Mesendoderm (in vitro differentiated cells): ENCODE data around the gene NTRK3.

Experiments
- DNase-seq: peaks from one replicate; pipeline ENCODE4 v3.0.0; 2013
- H2AK5ac ChIP-seq: 2 replicates; pipeline ENCODE4 v1.6.1; 2013; ENCODE audit warnings: low read length, inconsistent platforms
- H2BK120ac ChIP-seq: 2 replicates; pipeline ENCODE4 v1.6.1; 2013; ENCODE audit warnings: low read depth, mild to moderate bottlenecking, low read length, moderate library complexity, mixed read lengths
- H2BK15ac ChIP-seq: replicated peaks from 2 replicates; pipeline ENCODE4 v1.6.1; 2013; ENCODE audit warnings: low read depth, mild to moderate bottlenecking, moderate library complexity
- H2BK5ac ChIP-seq: 2 replicates; pipeline ENCODE4 v1.6.1; 2013; ENCODE audit warnings: low read length, inconsistent platforms
- H3K18ac ChIP-seq: 2 replicates; pipeline ENCODE4 v1.6.1; 2013; ENCODE audit warnings: mild to moderate bottlenecking, low read length, mixed read lengths
- H3K23ac ChIP-seq: one replicate; pipeline ENCODE4 v1.6.1; 2013; ENCODE audit warnings: low read length
- H3K27ac ChIP-seq: 2 replicates; pipeline ENCODE4 v1.5.1; 2013; ENCODE audit warnings: low read depth, mild to moderate bottlenecking, inconsistent platforms, low read length, moderate library complexity
- H3K27me3 ChIP-seq: 2 replicates; pipeline ENCODE4 v1.6.1; 2013; ENCODE audit warnings: low read length, control low read depth, mild to moderate bottlenecking, inconsistent platforms; ENCODE audit not compliant: insufficient read depth, poor library complexity
- H3K36me3 ChIP-seq: 2 replicates; pipeline ENCODE4 v1.6.1; 2013; ENCODE audit warnings: low read length, inconsistent platforms; ENCODE audit not compliant: control insufficient read depth, insufficient read depth
- H3K4ac ChIP-seq: one replicate; pipeline ENCODE4 v1.6.1; 2013; ENCODE audit warnings: low read depth, mild to moderate bottlenecking, low read length, moderate library complexity
- H3K4me1 ChIP-seq: 2 replicates; pipeline ENCODE4 v1.6.1; 2013; ENCODE audit warnings: low read depth, low read length, inconsistent platforms; ENCODE audit not compliant: control insufficient read depth
- H3K4me2 ChIP-seq: 2 replicates; pipeline ENCODE4 v1.6.1; 2013; ENCODE audit warnings: low read length
- H3K4me3 ChIP-seq: 2 replicates; pipeline ENCODE4 v1.5.1; 2013; ENCODE audit warnings: mild to moderate bottlenecking, low read length
- H3K56ac ChIP-seq: one replicate; pipeline ENCODE4 v1.6.1; 2013; ENCODE audit warnings: low read length
- H3K79me1 ChIP-seq: 2 replicates; pipeline ENCODE4 v1.6.1; 2013; ENCODE audit warnings: low read length, inconsistent platforms
- H3K79me2 ChIP-seq: 2 replicates; pipeline ENCODE4 v1.6.1; 2013; ENCODE audit warnings: mild to moderate bottlenecking, low read length; ENCODE audit not compliant: control insufficient read depth, insufficient read depth
- H3K9ac ChIP-seq: 2 replicates; pipeline ENCODE4 v1.6.1; 2013; ENCODE audit warnings: low read length, inconsistent platforms
- H4K5ac ChIP-seq: one replicate; pipeline ENCODE4 v1.6.1; 2013; ENCODE audit warnings: low read length
- H4K8ac ChIP-seq: one replicate; pipeline ENCODE4 v1.6.1; 2013; ENCODE audit warnings: low read depth, mild to moderate bottlenecking, control low read depth, low read length, moderate library complexity
- WGBS: extraction: QIAGEN DNeasy Blood & Tissue Kit; methylation state at CpG from one replicate; pipeline ENCODE4 v1.1.7; 2013; ENCODE audit warnings: low lambda C conversion rate, missing lambda C conversion rate; ENCODE audit not compliant: insufficient coverage; ENCODE audit errors: extremely low coverage; 5-methylcytosine and 5-hydroxymethylcytosine counted together

NTRK3 gene

GRCh38 chr15:87981969-87982368 lies 274.6 kb downstream of the NTRK3 start:
- Histone ChIP-seq H3K79me1 (no peaks in the 10 kb centered on the region), H3K4me3 (no peak overlapping the region), H4K5ac (no peak overlapping the region), H3K79me2 (no peaks in the 10 kb centered on the region), H3K4me2 (no peak overlapping the region), H2AK5ac (no peak overlapping the region), H2BK15ac (no peak overlapping the region), H3K4me1 (no peaks in the 10 kb centered on the region), H4K8ac (no peak overlapping the region), H2BK5ac (no peak overlapping the region), H3K23ac (no peak overlapping the region), H3K56ac (no peak overlapping the region), H3K9ac (no peak overlapping the region), H2BK120ac (no peak overlapping the region), H3K18ac (no peak overlapping the region), H3K36me3 (no peaks in the 10 kb centered on the region), H3K27me3 (no peaks in the 10 kb centered on the region), H3K27ac (no peak overlapping the region), H3K4ac (no peak overlapping the region)
- no CpG with 5 or more reads among the region's 6 CpGs for WGBS
- DNase-seq, result no peak

- no peaks in the 10 kb centered on the region for H3K36me3 ChIP-seq
- no peak overlapping the region for H4K8ac ChIP-seq
- H2BK15ac ChIP-seq, result no peak overlapping the region
- H2BK120ac ChIP-seq, result no peak overlapping the region
- no peak overlapping the region for H3K18ac ChIP-seq
- H3K27ac ChIP-seq, result no peak overlapping the region
- H3K4me1 ChIP-seq, result no peaks in the 10 kb centered on the region
- no peak overlapping the region for H3K4ac ChIP-seq
- no peak overlapping the region for H2AK5ac ChIP-seq
- H3K9ac ChIP-seq, result no peak overlapping the region
- H3K79me2 ChIP-seq, result no peaks in the 10 kb centered on the region
- no peak for DNase-seq
- H3K4me3 ChIP-seq, result no peak overlapping the region
- H3K27me3 ChIP-seq, result no peaks in the 10 kb centered on the region
- no peak overlapping the region for H3K4me2 ChIP-seq
- H4K5ac ChIP-seq, result no peak overlapping the region
- no CpG with 5 or more reads among the region's 3 CpGs for WGBS
- no peaks in the 10 kb centered on the region for H3K79me1 ChIP-seq
- H2BK5ac ChIP-seq, result no peak overlapping the region
- no peak overlapping the region for H3K23ac ChIP-seq
- H3K56ac ChIP-seq, result no peak overlapping the region
Measured at GRCh38 chr15:87977907-87978306, 278.6 kb downstream of the NTRK3 start.

GRCh38 chr15:87976552-87976951 lies 280.0 kb downstream of the NTRK3 start:
- Histone ChIP-seq H3K36me3 (no peaks in the 10 kb centered on the region), H3K79me2 (no peaks in the 10 kb centered on the region), H3K4me3 (no peak overlapping the region), H3K4ac (no peak overlapping the region), H3K27ac (no peak overlapping the region), H2BK15ac (no peak overlapping the region), H2BK120ac (no peak overlapping the region), H3K4me1 (no peaks in the 10 kb centered on the region), H4K5ac (no peak overlapping the region), H3K79me1 (no peaks in the 10 kb centered on the region), H3K18ac (no peak overlapping the region), H3K27me3 (no peaks in the 10 kb centered on the region), H3K56ac (no peak overlapping the region), H3K23ac (no peak overlapping the region), H3K9ac (no peak overlapping the region), H3K4me2 (no peak overlapping the region), H2AK5ac (no peak overlapping the region), H2BK5ac (no peak overlapping the region), H4K8ac (no peak overlapping the region)
- no CpG with 5 or more reads among the region's 3 CpGs for WGBS
- no peak for DNase-seq

GRCh38 chr15:87973501-87974215 lies 282.9 kb downstream of the NTRK3 start:
- H2BK120ac ChIP-seq, result no peak overlapping the region
- H3K4ac ChIP-seq, result no peak overlapping the region
- no peak overlapping the region for H3K18ac ChIP-seq
- H4K5ac ChIP-seq, result no peak overlapping the region
- no peak overlapping the region for H3K27ac ChIP-seq
- H2BK15ac ChIP-seq, result no peak overlapping the region
- no peak overlapping the region for H3K9ac ChIP-seq
- no peak overlapping the region for H3K4me3 ChIP-seq
- WGBS, result no CpG with 5 or more reads among the region's 13 CpGs
- H2AK5ac ChIP-seq, result no peak overlapping the region
- no peaks in the 10 kb centered on the region for H3K79me1 ChIP-seq
- H2BK5ac ChIP-seq, result no peak overlapping the region
- H3K27me3 ChIP-seq, result no peaks in the 10 kb centered on the region
- H3K4me1 ChIP-seq, result no peaks in the 10 kb centered on the region
- no peaks in the 10 kb centered on the region for H3K36me3 ChIP-seq
- no peak overlapping the region for H3K4me2 ChIP-seq
- no peak overlapping the region for H3K23ac ChIP-seq
- H4K8ac ChIP-seq, result no peak overlapping the region
- DNase-seq, result no peak
- H3K79me2 ChIP-seq, result no peaks in the 10 kb centered on the region
- no peak overlapping the region for H3K56ac ChIP-seq

- H3K27ac ChIP-seq, result no peak overlapping the region
- H2BK120ac ChIP-seq, result no peak overlapping the region
- no peak overlapping the region for H2AK5ac ChIP-seq
- H3K9ac ChIP-seq, result no peak overlapping the region
- H3K27me3 ChIP-seq, result no peaks in the 10 kb centered on the region
- H3K36me3 ChIP-seq, result no peaks in the 10 kb centered on the region
- no CpG with 5 or more reads among the region's 3 CpGs for WGBS
- H3K4me2 ChIP-seq, result no peak overlapping the region
- no peak overlapping the region for H3K4ac ChIP-seq
- no peak overlapping the region for H3K56ac ChIP-seq
- H4K5ac ChIP-seq, result no peak overlapping the region
- H3K79me2 ChIP-seq, result no peaks in the 10 kb centered on the region
- H3K4me3 ChIP-seq, result no peak overlapping the region
- H3K18ac ChIP-seq, result no peak overlapping the region
- no peak overlapping the region for H2BK15ac ChIP-seq
- H3K4me1 ChIP-seq, result no peaks in the 10 kb centered on the region
- H3K23ac ChIP-seq, result no peak overlapping the region
- H2BK5ac ChIP-seq, result no peak overlapping the region
- no peak overlapping the region for H4K8ac ChIP-seq
- no peak for DNase-seq
- no peaks in the 10 kb centered on the region for H3K79me1 ChIP-seq
Measured at GRCh38 chr15:87971076-87971475, 285.5 kb downstream of the NTRK3 start.

- Histone ChIP-seq H3K36me3 (no peaks in the 10 kb centered on the region), H4K8ac (no peak overlapping the region), H3K27me3 (no peaks in the 10 kb centered on the region), H4K5ac (no peak overlapping the region), H2AK5ac (no peak overlapping the region), H3K79me1 (no peaks in the 10 kb centered on the region), H3K4me2 (no peak overlapping the region), H3K4me1 (no peaks in the 10 kb centered on the region), H3K4ac (no peak overlapping the region), H3K4me3 (no peak overlapping the region), H3K27ac (no peak overlapping the region), H3K56ac (no peak overlapping the region), H3K9ac (no peak overlapping the region), H2BK120ac (no peak overlapping the region), H3K79me2 (no peaks in the 10 kb centered on the region), H3K18ac (no peak overlapping the region), H2BK15ac (no peak overlapping the region), H3K23ac (no peak overlapping the region), H2BK5ac (no peak overlapping the region)
- WGBS, result no CpG with 5 or more reads among the region's 2 CpGs
- DNase-seq, result no peak
Measured at GRCh38 chr15:87967951-87968350, 288.6 kb downstream of the NTRK3 start.
